GM12872 (cell line): Measurements from ENCODE around the gene TNFRSF17.

Experiments used
- CTCF ChIP-seq: IDR thresholded peaks from 3 replicates; pipeline ENCODE4 v1.5.1; 2011; ENCODE audit warnings: low read depth, mild to moderate bottlenecking, low read length, moderate library complexity; ENCODE audit not compliant: insufficient read depth

TNFRSF17 gene

DNA sequence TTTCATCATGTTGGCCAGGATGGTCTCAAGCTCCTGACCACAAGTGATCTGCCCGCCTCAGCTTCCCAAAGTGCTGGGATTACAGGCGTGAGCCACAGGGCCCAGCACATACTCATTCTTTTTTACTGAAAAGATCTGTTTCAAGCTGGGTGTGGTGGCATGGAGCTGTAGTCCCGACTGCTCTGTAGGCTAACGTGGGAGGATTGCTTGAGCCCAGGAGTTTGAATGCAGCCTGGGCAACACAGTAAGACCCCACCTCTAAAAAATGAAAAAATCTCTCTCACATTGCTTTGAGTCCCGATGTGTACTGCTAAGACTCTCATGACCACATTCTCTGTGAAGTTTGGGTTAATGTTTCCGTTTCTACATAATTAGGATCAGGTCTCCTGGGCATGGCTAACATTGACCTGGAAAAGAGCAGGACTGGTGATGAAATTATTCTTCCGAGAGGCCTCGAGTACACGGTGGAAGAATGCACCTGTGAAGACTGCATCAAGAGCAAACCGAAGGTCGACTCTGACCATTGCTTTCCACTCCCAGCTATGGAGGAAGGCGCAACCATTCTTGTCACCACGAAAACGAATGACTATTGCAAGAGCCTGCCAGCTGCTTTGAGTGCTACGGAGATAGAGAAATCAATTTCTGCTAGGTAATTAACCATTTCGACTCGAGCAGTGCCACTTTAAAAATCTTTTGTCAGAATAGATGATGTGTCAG, 2.3 kb downstream of the TNFRSF17 start:
- TF ChIP-seq CTCF: no peak

GRCh38 chr16:11968577-11968976, 3.6 kb downstream of the TNFRSF17 start:
- TF ChIP-seq CTCF: no peak

DNA sequence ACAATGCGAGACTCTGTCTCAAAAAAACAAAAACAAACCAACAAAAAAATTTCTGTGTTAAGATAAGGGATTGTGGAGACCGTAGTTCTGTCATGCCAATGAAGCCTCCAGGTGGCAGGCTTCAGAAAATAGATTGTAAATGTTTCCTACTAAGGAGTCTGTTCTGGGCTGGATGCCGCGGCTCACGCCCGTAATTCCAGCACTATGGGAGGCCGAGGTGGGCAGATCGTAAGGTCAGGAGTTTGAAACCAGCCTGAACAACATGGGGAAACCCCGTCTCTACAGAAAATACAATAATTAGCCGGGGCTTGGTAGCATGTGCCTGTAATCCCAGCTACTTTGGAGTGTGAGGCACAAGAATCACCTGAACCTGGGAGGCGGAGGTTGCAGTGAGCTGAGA, 7.1 kb downstream of the TNFRSF17 start:
- TF ChIP-seq CTCF: no peak; the same call in 2 of the 3 replicates

- TF ChIP-seq CTCF: no peak
These were observed 8.1 kb downstream of the TNFRSF17 start for GRCh38 chr16:11973070-11973469.

DNA sequence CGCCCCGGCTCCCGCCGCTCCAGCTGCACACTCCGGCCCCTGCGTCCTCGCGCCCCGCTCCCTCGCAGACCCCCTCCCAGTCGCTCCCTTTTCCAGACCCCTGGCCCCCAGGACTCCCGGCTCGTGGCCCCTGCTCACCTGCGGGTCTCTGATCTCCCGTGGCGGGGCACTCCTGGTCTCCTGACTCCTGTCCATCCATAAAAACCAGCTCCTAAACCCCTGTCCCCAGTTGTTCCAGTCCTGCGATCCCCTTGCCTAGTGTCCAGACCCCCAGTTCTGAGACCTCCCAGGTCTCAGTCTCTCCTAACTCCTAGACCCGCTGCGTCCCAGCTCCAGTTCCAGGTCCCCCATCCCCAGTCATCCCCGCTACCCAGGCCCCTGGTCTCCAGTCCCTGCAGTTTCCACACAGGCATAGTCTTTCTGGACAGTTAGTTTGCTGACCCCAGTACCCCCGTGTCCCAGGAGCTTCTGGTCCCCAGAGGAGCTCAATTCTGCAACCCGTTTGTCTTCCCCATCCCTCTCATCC, 11.9 kb downstream of the TNFRSF17 start:
- TF ChIP-seq CTCF: no peak

DNA sequence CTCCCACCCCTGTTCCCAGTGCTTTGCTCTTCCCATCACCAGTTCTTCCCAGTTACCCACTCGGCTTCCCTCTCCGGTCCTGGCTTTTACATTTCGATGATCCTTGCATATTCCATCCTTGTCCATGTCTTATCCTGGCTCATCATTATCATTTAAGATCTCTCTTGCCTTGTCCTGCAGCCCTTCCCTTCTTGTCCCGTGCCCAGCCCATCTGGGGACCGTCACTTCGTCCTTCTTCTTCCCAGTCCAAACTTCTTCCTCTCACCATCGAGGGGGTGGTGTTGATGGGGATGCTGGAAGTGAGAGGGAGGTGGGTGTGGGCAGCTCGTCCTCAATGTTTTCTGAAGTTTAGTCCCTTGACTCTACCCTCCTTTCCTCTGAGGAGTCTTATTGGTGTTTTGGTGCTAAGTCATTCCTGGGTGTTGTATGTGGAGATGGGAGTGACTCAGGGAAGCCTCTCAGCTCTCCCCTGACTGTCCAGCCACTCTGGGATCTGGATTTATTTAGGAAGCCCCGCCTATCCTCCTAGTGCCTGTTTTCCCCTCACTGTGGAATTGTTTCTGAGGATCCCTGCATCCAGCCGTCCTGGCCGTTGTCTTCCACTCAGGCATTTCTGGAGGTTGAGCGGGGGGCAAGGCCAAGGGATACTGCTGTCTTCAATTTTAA, 12.5 kb downstream of the TNFRSF17 start:
- no peak for TF ChIP-seq CTCF

DNA sequence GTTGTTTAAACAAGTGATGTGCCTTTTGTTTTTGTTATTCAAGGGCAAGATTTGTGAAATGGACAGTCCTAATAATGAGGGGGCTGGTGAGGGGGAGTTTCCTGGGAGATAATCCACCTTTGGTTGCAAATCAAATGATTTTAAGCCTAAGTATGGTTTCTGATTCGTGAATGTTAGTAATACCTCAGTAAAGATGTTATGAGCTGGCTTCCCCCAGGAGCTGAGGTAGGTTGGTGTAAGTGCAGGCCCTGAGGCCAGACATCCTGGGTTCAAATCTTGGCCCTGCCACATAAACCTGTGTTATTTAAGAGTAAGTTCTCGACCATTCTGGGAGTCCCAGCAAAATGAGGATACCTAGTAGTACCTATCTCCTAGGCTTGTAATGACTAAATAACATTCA, 13.1 kb downstream of the TNFRSF17 start:
- TF ChIP-seq CTCF: no peak
